HEK293 (cell line): Measurements from ENCODE around the gene C11orf87.

ENCODE experiments used
- CTCF ChIP-seq: fragments of 450-650 bp; formaldehyde crosslinking; IDR thresholded peaks from 2 replicates; pipeline ENCODE4 v1.5.1; 2016; ENCODE audit warnings: missing biosample characterization, missing genetic modification characterization
- FEZF1 ChIP-seq: fragments of 450-650 bp; formaldehyde crosslinking; IDR thresholded peaks from 2 replicates; pipeline ENCODE4 v1.5.1; 2016; ENCODE audit warnings: missing biosample characterization, missing genetic modification characterization
- HOXA7 ChIP-seq: sonication (generic); formaldehyde crosslinking; IDR thresholded peaks from 2 replicates; pipeline ENCODE4 v1.8.1; 2022; ENCODE audit warnings: missing genetic modification reagents, borderline replicate concordance
- PATZ1 ChIP-seq: fragments of 450-650 bp; formaldehyde crosslinking; IDR thresholded peaks from 2 replicates; pipeline ENCODE4 v1.5.1; 2016; ENCODE audit warnings: missing biosample characterization, missing genetic modification characterization
- REPIN1 ChIP-seq: fragments of 450-650 bp; formaldehyde crosslinking; IDR thresholded peaks from 2 replicates; pipeline ENCODE4 v1.5.1; 2017; ENCODE audit warnings: missing biosample characterization, missing genetic modification characterization, low read depth
- ZNF777 ChIP-seq: fragments of 450-650 bp; formaldehyde crosslinking; IDR thresholded peaks from 2 replicates; pipeline ENCODE4 v1.5.1; 2017; ENCODE audit warnings: missing biosample characterization, missing genetic modification characterization, borderline replicate concordance

GRCh38 chr11:109433753-109434256, 11.8 kb downstream of the C11orf87 start:
- no peak for TF ChIP-seq ZNF777 (tag by site-specific recombination)
- TF ChIP-seq HOXA7 (CRISPR knock-in tag): no peak
- TF ChIP-seq PATZ1: no peak
- no peak for TF ChIP-seq CTCF (tag by site-specific recombination)
- TF ChIP-seq REPIN1 (tag by site-specific recombination): no peak
- TF ChIP-seq FEZF1: no peak
